Esophagus muscularis mucosa (tissue), 4 donors: ENCODE measurements around the gene GPR84. TPM values are rescaled to one million over a fixed set of nuclear protein-coding genes. Genes with fewer than 3 reads are reported as not detected.
A peak's percentile ranks its signal among the peaks of the same experiment; 100 is the strongest.

Experiments
- DNase-seq: peaks from one replicate; pipeline ENCODE4 v3.0.0-alpha.2; 2017; ENCODE audit errors: extremely low spot score
- H3K27ac ChIP-seq, 4 donors: fragments of 200-600 bp; sonication (generic); replicated peaks in 1 of 4; 1 replicate in 3 of 4; 2 replicates in 1 of 4; pipeline ENCODE4 v1.5.1; 2016 to 2019; ENCODE audit warnings: mild to moderate bottlenecking in 1 of 4
- H3K27me3 ChIP-seq, 4 donors: fragments of 200-600 bp; sonication (generic); one replicate each; pipeline versions ENCODE4 v1.5.1 to v1.6.0; 2016 to 2019
- H3K36me3 ChIP-seq, 4 donors: fragments of 200-600 bp; sonication (generic); one replicate each; pipeline ENCODE4 v1.5.1; 2016 to 2019
- H3K4me1 ChIP-seq, 4 donors: fragments of 200-600 bp; sonication (generic); one replicate each; pipeline ENCODE4 v1.5.1; 2016 to 2019
- H3K4me3 ChIP-seq, 4 donors: fragments of 200-600 bp; sonication (generic); 1 replicate in 2 of 4; 2 replicates in 2 of 4; pipeline ENCODE4 v1.5.1; 2016 to 2019; ENCODE audit warnings: mild to moderate bottlenecking in 4 of 4, moderate library complexity in 1 of 4
- H3K9me3 ChIP-seq, 4 donors: fragments of 200-600 bp; sonication (generic); 1 replicate in 3 of 4; 2 replicates in 1 of 4; pipeline ENCODE4 v1.5.1; 2016 to 2019
- EP300 ChIP-seq: sonication (generic); formaldehyde crosslinking; IDR thresholded peaks from one replicate; pipeline ENCODE4 v1.6.1; 2017; ENCODE audit warnings: antibody characterized with exemption
- POLR2A ChIP-seq: fragments of 450-650 bp; IDR thresholded peaks from one replicate; pipeline ENCODE4 v1.6.1; 2017; ENCODE audit warnings: antibody characterized with exemption, moderate library complexity, mild to moderate bottlenecking, low read depth
- POLR2AphosphoS5 ChIP-seq, 2 donors: sonication (generic); formaldehyde crosslinking; IDR thresholded peaks; one replicate each; pipeline ENCODE4 v1.6.1; 2017; ENCODE audit warnings: antibody characterized with exemption in 2 of 2
- WGBS: methylation state at CpG from one replicate; pipeline ENCODE4 v1.1.5; 2018; 5-methylcytosine and 5-hydroxymethylcytosine counted together
- intact Hi-C: fragments of 100-400 bp; cut with DNase I; formaldehyde crosslinking; loops from one replicate; pipeline ENCODE4 v1.15.1; 2023
- total RNA-seq, 4 donors: library from RNA; depleted of rRNA; stranded (reverse); fragments of >200 nt; gene quantifications; one replicate each; pipeline versions ENCODE4 v1.1.0 to v1.2.1, GENCODE V29; 2016
- TF ChIP-seq, protein P1 (sequence below), 3 experiments: fragments of 200-600 bp in 2 of 3; fragments of 450-650 bp in 1 of 3; sonication (generic) in 2 of 3; IDR thresholded peaks; one replicate each; pipeline ENCODE4 v1.5.1; 2017 to 2019; ENCODE audit warnings: antibody characterized with exemption in 3 of 3, mild to moderate bottlenecking in 2 of 3, moderate library complexity in 1 of 3

GPR84 gene
- total RNA-seq, 4 donors from 2014 or later: 0.66 TPM; not detected in 3

DNA sequence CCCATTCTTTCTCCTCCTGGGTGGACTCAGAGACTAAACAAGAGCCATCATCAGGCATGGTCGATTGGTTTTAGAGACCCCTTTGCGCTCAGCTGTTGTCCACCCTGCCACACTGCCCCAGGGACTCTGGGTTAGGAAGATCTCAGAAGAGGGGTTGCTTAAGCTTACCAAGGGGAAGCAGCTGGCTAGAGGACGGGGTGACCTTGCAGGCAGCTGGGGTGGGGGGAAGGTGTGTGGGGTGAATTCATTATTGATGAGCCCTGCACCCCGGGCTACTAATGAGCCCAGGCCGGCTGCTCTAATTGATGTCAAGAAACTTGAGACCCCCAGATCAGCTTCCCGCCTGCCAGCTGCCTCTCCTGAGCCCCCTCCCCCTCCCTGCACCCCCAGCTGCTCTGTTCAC lies 28.9 kb upstream of the GPR84 start:
- TF ChIP-seq POLR2AphosphoS5 (IDR thresholded peaks at IDR 0.05) (no peak), EP300 (no peak), POLR2A (no peak)
- TF ChIP-seq, protein P1, sequence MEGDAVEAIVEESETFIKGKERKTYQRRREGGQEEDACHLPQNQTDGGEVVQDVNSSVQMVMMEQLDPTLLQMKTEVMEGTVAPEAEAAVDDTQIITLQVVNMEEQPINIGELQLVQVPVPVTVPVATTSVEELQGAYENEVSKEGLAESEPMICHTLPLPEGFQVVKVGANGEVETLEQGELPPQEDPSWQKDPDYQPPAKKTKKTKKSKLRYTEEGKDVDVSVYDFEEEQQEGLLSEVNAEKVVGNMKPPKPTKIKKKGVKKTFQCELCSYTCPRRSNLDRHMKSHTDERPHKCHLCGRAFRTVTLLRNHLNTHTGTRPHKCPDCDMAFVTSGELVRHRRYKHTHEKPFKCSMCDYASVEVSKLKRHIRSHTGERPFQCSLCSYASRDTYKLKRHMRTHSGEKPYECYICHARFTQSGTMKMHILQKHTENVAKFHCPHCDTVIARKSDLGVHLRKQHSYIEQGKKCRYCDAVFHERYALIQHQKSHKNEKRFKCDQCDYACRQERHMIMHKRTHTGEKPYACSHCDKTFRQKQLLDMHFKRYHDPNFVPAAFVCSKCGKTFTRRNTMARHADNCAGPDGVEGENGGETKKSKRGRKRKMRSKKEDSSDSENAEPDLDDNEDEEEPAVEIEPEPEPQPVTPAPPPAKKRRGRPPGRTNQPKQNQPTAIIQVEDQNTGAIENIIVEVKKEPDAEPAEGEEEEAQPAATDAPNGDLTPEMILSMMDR (IDR thresholded peaks at IDR 0.05): no peak
- H3K36me3 ChIP-seq: peaks cover 36 to 55% (median 43%) of the 10 kb centered on the region in 4 donors
- H3K4me3 ChIP-seq: no peak overlapping the region
- H3K27ac ChIP-seq: peak overlapping the region; percentile 20 to 68 (median 38)
- peaks cover 8 to 45% (median 25%) of the 10 kb centered on the region in 4 donors for H3K4me1 ChIP-seq
- WGBS: 64% methylated on average over 6 of the region's 6 CpGs
- no peaks in the 10 kb centered on the region for H3K9me3 ChIP-seq
- DNase-seq: no peak
- no peaks in the 10 kb centered on the region for H3K27me3 ChIP-seq
- intact Hi-C loops: no loop called here

DNA sequence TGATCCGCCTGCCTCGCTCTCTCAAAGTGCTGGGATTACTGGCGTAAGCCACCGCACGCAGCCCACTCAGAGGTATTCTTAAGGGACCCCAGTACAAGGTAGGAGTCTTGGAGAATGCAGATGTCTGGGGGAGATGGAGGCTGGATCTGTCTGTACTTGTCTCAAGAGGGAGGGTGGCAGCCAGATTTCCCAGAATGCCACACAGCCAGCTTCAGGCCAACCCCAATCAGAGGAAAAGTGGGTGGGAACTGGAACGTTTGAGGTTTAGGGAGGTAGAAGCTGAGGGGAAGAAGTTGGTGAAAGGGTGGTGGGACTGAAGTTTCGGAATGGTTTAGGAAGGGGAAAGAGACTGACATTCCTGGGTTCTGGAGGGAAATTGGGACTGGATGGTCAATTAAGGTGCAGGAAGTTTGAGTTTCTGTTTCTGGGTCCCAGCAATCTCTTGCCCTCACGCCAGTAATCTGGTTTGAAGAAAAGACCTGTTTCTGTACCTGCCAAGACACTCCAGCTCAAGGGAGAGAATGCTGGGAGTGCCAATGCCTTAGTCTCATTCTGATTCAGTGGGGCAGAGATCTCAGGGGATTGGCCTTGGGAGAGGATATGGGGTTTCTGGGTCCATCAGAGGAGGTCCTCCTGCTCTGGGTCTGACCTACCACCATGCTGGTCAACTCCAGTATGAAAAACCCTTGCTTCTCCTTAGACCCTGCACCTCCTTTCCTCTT lies 28.4 kb upstream of the GPR84 start:
- peak overlapping the region in 3 of 4 donors; percentile 25 to 68 (median 51) for H3K27ac ChIP-seq
- no peak for DNase-seq
- WGBS: 87% methylated on average over 8 of the region's 8 CpGs
- peaks cover 8 to 43% (median 25%) of the 10 kb centered on the region in 4 donors for H3K4me1 ChIP-seq
- intact Hi-C loops: no loop called here
- no peaks in the 10 kb centered on the region for H3K9me3 ChIP-seq
- H3K4me3 ChIP-seq: no peak overlapping the region
- no peaks in the 10 kb centered on the region for H3K27me3 ChIP-seq
- peaks cover 30 to 49% (median 38%) of the 10 kb centered on the region in 4 donors for H3K36me3 ChIP-seq
- TF ChIP-seq, protein P1 (IDR thresholded peaks at IDR 0.05): no peak

DNA sequence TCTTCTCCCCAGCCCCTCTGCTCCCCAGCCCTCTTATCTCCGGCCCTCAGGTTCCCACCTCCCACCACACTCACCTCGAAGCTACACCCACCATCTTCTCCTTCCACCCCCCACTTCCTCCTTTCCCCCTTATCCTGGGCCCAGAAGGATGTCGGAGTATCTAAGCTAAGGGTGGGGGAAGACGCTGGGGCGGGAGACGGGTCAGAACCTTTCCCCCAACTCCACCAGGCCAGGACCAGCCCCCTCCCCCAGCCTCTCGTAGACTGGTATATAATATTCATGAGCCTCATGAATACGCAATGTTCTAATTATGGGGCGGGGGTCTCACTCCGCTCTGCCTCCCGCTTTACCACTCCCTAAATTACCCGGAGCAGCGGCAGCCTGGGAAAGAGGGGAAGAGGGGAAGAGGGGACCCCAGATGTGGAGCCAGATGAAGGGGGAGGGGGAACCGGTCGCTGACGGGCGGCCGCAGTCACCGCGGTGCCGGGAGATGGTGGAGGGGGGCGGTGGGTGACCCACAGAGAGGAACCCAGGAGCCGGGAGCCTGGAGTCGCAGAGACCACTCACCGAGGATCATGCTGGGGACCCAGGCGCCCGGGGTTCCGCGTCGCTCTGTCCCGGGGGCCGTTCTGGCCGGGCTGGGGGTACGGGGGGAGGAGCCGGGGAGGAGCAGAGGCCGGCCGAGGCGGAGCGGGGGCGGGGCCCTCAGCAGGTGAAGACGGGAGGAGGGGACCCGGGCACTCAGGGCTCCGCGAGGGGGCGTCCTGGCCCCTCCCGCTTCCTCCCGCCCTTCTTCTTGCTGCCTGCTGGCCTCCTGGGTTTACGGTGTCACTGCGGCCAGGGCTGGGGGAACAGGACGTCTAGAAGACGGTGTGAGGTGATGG lies 26.6 kb upstream of the GPR84 start:
- H3K4me3 ChIP-seq: peak overlapping the region; percentile 50 to 53 (median 50)
- H3K27ac ChIP-seq: peak overlapping the region in 3 of 4 donors; percentile 19 to 72 (median 59)
- TF ChIP-seq, protein P1 (IDR thresholded peaks at IDR 0.05): no peak
- TF ChIP-seq POLR2AphosphoS5 (IDR thresholded peaks at IDR 0.05): no peak
- TF ChIP-seq EP300: no peak
- TF ChIP-seq POLR2A: no peak
- H3K36me3 ChIP-seq: peaks cover 13 to 32% (median 21%) of the 10 kb centered on the region in 4 donors
- WGBS: 20% methylated on average over 45 of the region's 51 CpGs
- no peaks in the 10 kb centered on the region for H3K27me3 ChIP-seq
- DNase-seq: no peak
- intact Hi-C loops: no loop called here
- no peaks in the 10 kb centered on the region for H3K9me3 ChIP-seq
- H3K4me1 ChIP-seq: peaks cover 8 to 31% (median 22%) of the 10 kb centered on the region in 4 donors

DNA sequence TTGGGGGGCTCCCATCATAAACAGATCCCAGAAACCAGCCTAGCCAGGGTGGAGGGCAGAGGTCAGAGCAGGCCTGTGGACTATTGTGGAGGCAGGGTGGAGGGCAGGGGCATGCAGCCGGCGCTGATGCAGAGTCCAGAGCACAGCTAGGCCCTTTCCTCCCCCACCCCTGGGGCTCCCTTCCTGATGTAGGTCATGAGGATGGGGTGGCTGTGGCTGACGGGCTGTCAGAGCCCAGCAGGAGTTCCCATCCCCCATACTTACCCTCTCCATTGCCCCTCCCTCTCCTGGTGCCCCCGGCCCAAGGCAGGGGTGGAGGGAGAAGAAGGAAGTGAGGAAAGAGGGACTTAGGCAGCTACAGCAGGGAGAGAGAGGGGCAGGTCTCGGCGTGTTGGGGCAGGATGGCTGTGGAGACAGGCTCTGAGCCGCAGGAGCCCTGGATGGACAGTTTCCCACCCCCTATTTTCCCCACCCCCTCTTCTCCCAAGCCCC lies 25.9 kb upstream of the GPR84 start:
- no peaks in the 10 kb centered on the region for H3K9me3 ChIP-seq
- H3K27me3 ChIP-seq: no peaks in the 10 kb centered on the region
- DNase-seq: no peak
- peaks cover 15 to 34% (median 25%) of the 10 kb centered on the region in 4 donors for H3K4me1 ChIP-seq
- 73% methylated on average over 7 of the region's 7 CpGs for WGBS
- intact Hi-C loops: no loop called here
- H3K36me3 ChIP-seq: peaks cover 6 to 25% (median 14%) of the 10 kb centered on the region in 4 donors
- TF ChIP-seq, protein P1 (IDR thresholded peaks at IDR 0.05): no peak
- TF ChIP-seq POLR2AphosphoS5 (IDR thresholded peaks at IDR 0.05) (no peak), EP300 (no peak), POLR2A (no peak)
- H3K4me3 ChIP-seq: no peak overlapping the region
- peak overlapping the region in 2 of 4 donors; percentile 59 to 72 for H3K27ac ChIP-seq
